ACHN (cell line): ENCODE measurements around the gene ETS2.

ENCODE experiments used
- DNase-seq: peaks from one replicate; pipeline ENCODE4 v3.0.0-alpha.2; 2015
- in situ Hi-C: cut with HindIII; loops from 2 replicates; pipeline ENCODE4 v1.10.0; 2017; ENCODE audit warnings: low sequenced_read_pairs, low pct_ligation_motif_present, low pct_unique_long_range_greater_than_20kb

ETS2 gene

GRCh38 chr21:38797470-38797869 is 8.3 kb upstream of the ETS2 start:
- in situ Hi-C loops, result no loop called here
- no peak for DNase-seq

- no peak for DNase-seq
- in situ Hi-C loops, result no loop called here
Observed at GRCh38 chr21:38798081-38798480, 7.6 kb upstream of the ETS2 start.

- peak; percentile 77 for DNase-seq
- in situ Hi-C loops, result no loop called here
Observed at GRCh38 chr21:38798481-38798882, 7.2 kb upstream of the ETS2 start.

- no peak for DNase-seq
- in situ Hi-C loops, result no loop called here
Observed at GRCh38 chr21:38800046-38800758, 5.5 kb upstream of the ETS2 start.

GRCh38 chr21:38800924-38801744 is 4.6 kb upstream of the ETS2 start:
- DNase-seq, result no peak
- in situ Hi-C loops, result no loop called here

- in situ Hi-C loops, result no loop called here
- DNase-seq, result no peak
Observed at GRCh38 chr21:38802050-38803026, 3.4 kb upstream of the ETS2 start.

GRCh38 chr21:38803075-38803660 is 2.6 kb upstream of the ETS2 start:
- DNase-seq, result no peak
- in situ Hi-C loops, result no loop called here

GRCh38 chr21:38804030-38804788 is 1.5 kb upstream of the ETS2 start:
- in situ Hi-C loops, result no loop called here
- DNase-seq, result peak; percentile 33

GRCh38 chr21:38804789-38805327 is 871 bp upstream of the ETS2 start:
- in situ Hi-C loops, result no loop called here
- peak; percentile 71 for DNase-seq

GRCh38 chr21:38806153-38806941 is 618 bp downstream of the ETS2 start:
- DNase-seq, result no peak
- in situ Hi-C loops, result no loop called here

- in situ Hi-C loops, result no loop called here
- peak; percentile 30 for DNase-seq
Observed at GRCh38 chr21:38806942-38807284, 1.2 kb downstream of the ETS2 start.

GRCh38 chr21:38807441-38807871 is 1.7 kb downstream of the ETS2 start:
- in situ Hi-C loops, result no loop called here

GRCh38 chr21:38807986-38808385 is 2.3 kb downstream of the ETS2 start:
- in situ Hi-C loops, result no loop called here
- no peak for DNase-seq

More at GRCh38 chr21:38807441-38807871, 1.7 kb downstream of the ETS2 start:
- no peak for DNase-seq

- in situ Hi-C loops, result no loop called here
- DNase-seq, result no peak
Observed at GRCh38 chr21:38809198-38809878, 3.6 kb downstream of the ETS2 start.

- in situ Hi-C loops, result no loop called here
- DNase-seq, result no peak
Observed at GRCh38 chr21:38810034-38810825, 4.5 kb downstream of the ETS2 start.

- in situ Hi-C loops, result no loop called here
- DNase-seq, result no peak
Observed at GRCh38 chr21:38810826-38811164, 5.1 kb downstream of the ETS2 start.
